ENCODE results near the gene AKR1B15. TPM values are rescaled to one million over a fixed set of nuclear protein-coding genes. Genes with fewer than 3 reads are reported as not detected.
"Not testable (repeated sequence)": the region's sequence is repeated elsewhere in the genome, so short reads cannot be mapped to it uniquely, and the experiment has no call there.

Gene AKR1B15
- total and polyA plus RNA-seq, 3 donors from 2014 or later = 0.80 to 2.1 (median 1.9) TPM

- Histone ChIP-seq H3K4me1 (no peaks in the 10 kb centered on the region), H3K9me3 (no peaks in the 10 kb centered on the region), H3K27ac (no peak overlapping the region), H3K4me3 (no peak overlapping the region), H3K27me3 (no peaks in the 10 kb centered on the region), H3K36me3 (ENCODE audit: low read depth, missing control alignments) (no peaks in the 10 kb centered on the region)
- WGBS, 2 donors = 39 to 43% methylated on average over 2 of the region's 2 CpGs
- no peak for TF ChIP-seq POLR2A (IDR thresholded peaks at IDR 0.05)
- no peak for TF ChIP-seq CTCF (IDR thresholded peaks at IDR 0.05)
- DNase-seq = peak; percentile 44
- intact Hi-C loops (cut with DNase I; ENCODE audit: low total_unique reads) = no loop called here
Observed at GRCh38 chr7:134565643-134566136, 16.8 kb downstream of the AKR1B15 start.

- H3K4me3 ChIP-seq = no peak overlapping the region
- no peaks in the 10 kb centered on the region for H3K9me3 ChIP-seq
- intact Hi-C loops (cut with DNase I; ENCODE audit: low total_unique reads) = no loop called here
- no peaks in the 10 kb centered on the region for H3K27me3 ChIP-seq
- DNase-seq = no peak
- TF ChIP-seq CTCF (IDR thresholded peaks at IDR 0.05) (no peak), POLR2A (IDR thresholded peaks at IDR 0.05) (no peak)
- H3K27ac ChIP-seq = no peak overlapping the region
- H3K4me1 ChIP-seq = no peaks in the 10 kb centered on the region
- WGBS, 2 donors = 86 to 90% methylated on average over 3 of the region's 3 CpGs
- no peaks in the 10 kb centered on the region for H3K36me3 ChIP-seq (ENCODE audit: low read depth, missing control alignments)
Observed at GRCh38 chr7:134567368-134567767, 18.5 kb downstream of the AKR1B15 start.

GRCh38 chr7:134569962-134570361 lies 21.1 kb downstream of the AKR1B15 start:
- DNase-seq; H3K27me3 ChIP-seq; intact Hi-C loops (cut with DNase I; ENCODE audit: low total_unique reads); H3K27ac ChIP-seq; H3K9me3 ChIP-seq; H3K36me3 ChIP-seq (ENCODE audit: low read depth, missing control alignments); H3K4me1 ChIP-seq; H3K4me3 ChIP-seq: not testable (repeated sequence)
- 90 to 93% methylated on average over 9 of the region's 9 CpGs for WGBS, 2 donors

GRCh38 chr7:134571101-134571500 lies 22.2 kb downstream of the AKR1B15 start:
- WGBS, 2 donors = 77 to 97% methylated on average over 2 of the region's 2 CpGs
- Histone ChIP-seq H3K27ac (no peak overlapping the region), H3K9me3 (no peaks in the 10 kb centered on the region), H3K27me3 (no peaks in the 10 kb centered on the region), H3K4me1 (no peaks in the 10 kb centered on the region), H3K36me3 (ENCODE audit: low read depth, missing control alignments) (no peaks in the 10 kb centered on the region), H3K4me3 (no peak overlapping the region)
- intact Hi-C loops (cut with DNase I; ENCODE audit: low total_unique reads) = no loop called here
- TF ChIP-seq CTCF (IDR thresholded peaks at IDR 0.05) (no peak), POLR2A (IDR thresholded peaks at IDR 0.05) (no peak)
- DNase-seq = no peak

- DNase-seq = no peak
- no peaks in the 10 kb centered on the region for H3K4me1 ChIP-seq
- H3K27me3 ChIP-seq = no peaks in the 10 kb centered on the region
- H3K27ac ChIP-seq = no peak overlapping the region
- TF ChIP-seq CTCF (IDR thresholded peaks at IDR 0.05) (no peak), POLR2A (IDR thresholded peaks at IDR 0.05) (no peak)
- H3K9me3 ChIP-seq = no peaks in the 10 kb centered on the region
- no peak overlapping the region for H3K4me3 ChIP-seq
- intact Hi-C loops (cut with DNase I; ENCODE audit: low total_unique reads) = no loop called here
- H3K36me3 ChIP-seq (ENCODE audit: low read depth, missing control alignments) = no peaks in the 10 kb centered on the region
- 87 to 88% methylated on average over 6 of the region's 6 CpGs for WGBS, 2 donors
Observed at GRCh38 chr7:134571746-134572461, 23.0 kb downstream of the AKR1B15 start.

Measured in testis (tissue), 3 donors.